HG02852 (cell line): Measurements from ENCODE around the gene MTG2.

Experiments
- ATAC-seq: cut with Tn5 transposase; IDR thresholded peaks from one replicate; pipeline ENCODE4 v1.9.1; 2021; ENCODE audit warnings: mild to moderate bottlenecking, moderate library complexity; ENCODE audit not compliant: unreplicated experiment

Gene MTG2

GRCh38 chr20:62162765-62163484 is 19.9 kb upstream of the MTG2 start:
- ATAC-seq: no peak

- no peak for ATAC-seq
Measured at GRCh38 chr20:62163485-62163865, 19.4 kb upstream of the MTG2 start.

GRCh38 chr20:62163986-62164762 is 18.7 kb upstream of the MTG2 start:
- ATAC-seq: no peak

GRCh38 chr20:62164879-62165761 is 17.7 kb upstream of the MTG2 start:
- ATAC-seq: no peak

- no peak for ATAC-seq
Measured at GRCh38 chr20:62165762-62166399, 16.9 kb upstream of the MTG2 start.

GRCh38 chr20:62167474-62167873 is 15.4 kb upstream of the MTG2 start:
- ATAC-seq: no peak

- ATAC-seq: no peak
Measured at GRCh38 chr20:62168061-62168460, 14.8 kb upstream of the MTG2 start.

- ATAC-seq: no peak
Measured at GRCh38 chr20:62168890-62169435, 13.9 kb upstream of the MTG2 start.

GRCh38 chr20:62170536-62170935 is 12.3 kb upstream of the MTG2 start:
- no peak for ATAC-seq

GRCh38 chr20:62171245-62171644 is 11.6 kb upstream of the MTG2 start:
- ATAC-seq: no peak

GRCh38 chr20:62172666-62173065 is 10.2 kb upstream of the MTG2 start:
- no peak for ATAC-seq

GRCh38 chr20:62174021-62174804 is 8.6 kb upstream of the MTG2 start:
- ATAC-seq: no peak

- ATAC-seq: no peak
Measured at GRCh38 chr20:62174870-62175624, 7.8 kb upstream of the MTG2 start.

GRCh38 chr20:62175711-62176110 is 7.1 kb upstream of the MTG2 start:
- no peak for ATAC-seq

- no peak for ATAC-seq
Measured at GRCh38 chr20:62176866-62177265, 6.0 kb upstream of the MTG2 start.

GRCh38 chr20:62177307-62177706 is 5.5 kb upstream of the MTG2 start:
- no peak for ATAC-seq

GRCh38 chr20:62178316-62179161 is 4.3 kb upstream of the MTG2 start:
- no peak for ATAC-seq

- no peak for ATAC-seq
Measured at GRCh38 chr20:62179162-62179504, 3.7 kb upstream of the MTG2 start.
